OCI-LY7 (cell line): ENCODE data around the gene SESN3. TPM values are rescaled to one million over a fixed set of nuclear protein-coding genes. Genes with fewer than 3 reads are reported as not detected.

Source experiments
- BruUV-seq: library from RNA; stranded (reverse); fragments of 400-500 nt; replicated peaks from 2 replicates; lab custom pipeline; 2021; lab: Mats Ljungman, UMichigan
- CTCF ChIA-PET: fragments of 300-600 bp; sonication (Branson Sonifier 250); formaldehyde crosslinking; loops from one replicate; lab custom pipeline; 2022; ENCODE audit warnings: antibody characterized with exemption; ENCODE audit not compliant: unreplicated experiment; lab: Charles Lee
- POLR2A ChIA-PET: fragments of 300-600 bp; sonication (Branson Sonifier 250); formaldehyde crosslinking; loops from one replicate; lab custom pipeline; 2022; ENCODE audit warnings: antibody characterized with exemption; lab: Charles Lee
- DNase-seq: peaks from one replicate; pipeline ENCODE4 v3.0.0-alpha.2; 2015; ENCODE audit warnings: low spot score
- H2AFZ ChIP-seq: fragments of 200-600 bp; sonication (generic), shearing (Covaris generic); 2 replicates; pipeline ENCODE4 v1.6.1; 2014; ENCODE audit warnings: mild to moderate bottlenecking, antibody characterized with exemption, low read length, moderate library complexity
- H3K27ac ChIP-seq: fragments of 200-600 bp; sonication (generic); 2 replicates; pipeline ENCODE4 v1.5.1; 2014; ENCODE audit warnings: mixed run types, low read depth, mild to moderate bottlenecking, moderate library complexity, low read length, inconsistent platforms; ENCODE audit not compliant: poor library complexity, severe bottlenecking
- H3K36me3 ChIP-seq: fragments of 200-600 bp; sonication (generic); 2 replicates; pipeline ENCODE4 v1.6.1; 2014; ENCODE audit warnings: mild to moderate bottlenecking, antibody characterized with exemption, low read length, moderate library complexity, mixed read lengths; ENCODE audit not compliant: insufficient read depth
- H3K4me1 ChIP-seq: fragments of 200-600 bp; sonication (generic); 2 replicates; pipeline ENCODE4 v1.5.1; 2014; ENCODE audit warnings: mild to moderate bottlenecking, low read length; ENCODE audit not compliant: insufficient read depth, poor library complexity, severe bottlenecking
- H3K4me2 ChIP-seq: fragments of 200-600 bp; sonication (generic); 2 replicates; pipeline ENCODE4 v1.6.1; 2014; ENCODE audit warnings: mild to moderate bottlenecking, low read length
- H3K4me3 ChIP-seq: fragments of 200-600 bp; sonication (generic); 2 replicates; pipeline ENCODE4 v1.5.1; 2014; ENCODE audit warnings: mild to moderate bottlenecking, low read depth, low read length; ENCODE audit not compliant: poor library complexity, severe bottlenecking
- H3K79me2 ChIP-seq: fragments of 200-600 bp; sonication (generic); 2 replicates; pipeline ENCODE4 v1.6.1; 2016; ENCODE audit warnings: low read depth, mild to moderate bottlenecking, low read length, moderate library complexity, mixed read lengths; ENCODE audit not compliant: insufficient read depth
- H3K9me2 ChIP-seq: fragments of 200-600 bp; sonication (generic); 2 replicates; pipeline ENCODE4 v1.6.1; 2016; ENCODE audit warnings: mild to moderate bottlenecking, low read length, mixed read lengths; ENCODE audit not compliant: insufficient read depth
- H3K9me3 ChIP-seq: fragments of 200-600 bp; sonication (generic); 2 replicates; pipeline ENCODE4 v1.6.1; 2014; ENCODE audit warnings: mild to moderate bottlenecking, mixed run types, low read length, mixed read lengths
- H4K20me1 ChIP-seq: fragments of 200-600 bp; sonication (generic); 2 replicates; pipeline ENCODE4 v1.6.1; 2014; ENCODE audit warnings: mild to moderate bottlenecking, antibody characterized with exemption, low read length, moderate library complexity, mixed read lengths; ENCODE audit not compliant: insufficient read depth
- EZH2phosphoT487 ChIP-seq: fragments of 200-600 bp; sonication (generic); IDR thresholded peaks from 2 replicates; pipeline ENCODE4 v1.6.1; 2018; ENCODE audit warnings: low read depth, borderline replicate concordance, mild to moderate bottlenecking, mixed run types, antibody characterized with exemption, low read length, moderate library complexity, mixed read lengths
- intact Hi-C: fragments of 100-400 bp; cut with micrococcal nuclease; formaldehyde crosslinking; loops from one replicate; pipeline ENCODE4 v1.10.0; 2022; ENCODE audit not compliant: unreplicated experiment
- total RNA-seq, 2 experiments: library from RNA; depleted of rRNA in 1 of 2; stranded (reverse); fragments of >200 nt in 1 of 2; shearing (Covaris generic) in 1 of 2; gene quantifications; 2 replicates each; pipeline ENCODE4 v1.2.3, GENCODE V29; 2014 to 2022
- TF ChIP-seq, protein P1 (sequence below): fragments of 200-600 bp; sonication (generic); conservative IDR thresholded peaks from 2 replicates; pipeline ENCODE4 v1.5.1; 2014; ENCODE audit warnings: mild to moderate bottlenecking, antibody characterized with exemption, low read length, moderate library complexity, mixed read lengths

The SESN3 gene
- total RNA-seq, 2 experiments from 2014 or later = 4.4 to 9.6 TPM

DNA sequence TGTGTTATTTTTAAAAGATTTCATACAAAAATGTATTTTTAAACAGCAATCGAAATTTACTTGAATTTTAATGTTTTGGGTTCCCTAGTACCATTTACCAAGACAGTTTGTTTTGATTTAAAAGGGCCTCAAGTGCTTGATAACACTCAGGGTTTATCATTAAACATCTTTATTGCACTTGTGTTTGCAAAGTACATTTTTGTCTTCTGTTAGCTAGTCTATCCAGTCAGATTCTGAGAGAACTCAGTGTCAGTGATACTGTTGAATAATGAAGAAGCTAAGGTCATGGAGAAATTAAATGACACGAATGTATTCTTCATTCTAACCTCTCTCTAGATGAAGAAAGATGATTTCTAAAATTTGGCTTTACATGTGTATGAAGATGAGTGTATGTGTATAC is 12.7 kb upstream of the SESN3 start:
- no peaks in the 10 kb centered on the region for H3K36me3 ChIP-seq
- intact Hi-C loops = no loop called here

DNA sequence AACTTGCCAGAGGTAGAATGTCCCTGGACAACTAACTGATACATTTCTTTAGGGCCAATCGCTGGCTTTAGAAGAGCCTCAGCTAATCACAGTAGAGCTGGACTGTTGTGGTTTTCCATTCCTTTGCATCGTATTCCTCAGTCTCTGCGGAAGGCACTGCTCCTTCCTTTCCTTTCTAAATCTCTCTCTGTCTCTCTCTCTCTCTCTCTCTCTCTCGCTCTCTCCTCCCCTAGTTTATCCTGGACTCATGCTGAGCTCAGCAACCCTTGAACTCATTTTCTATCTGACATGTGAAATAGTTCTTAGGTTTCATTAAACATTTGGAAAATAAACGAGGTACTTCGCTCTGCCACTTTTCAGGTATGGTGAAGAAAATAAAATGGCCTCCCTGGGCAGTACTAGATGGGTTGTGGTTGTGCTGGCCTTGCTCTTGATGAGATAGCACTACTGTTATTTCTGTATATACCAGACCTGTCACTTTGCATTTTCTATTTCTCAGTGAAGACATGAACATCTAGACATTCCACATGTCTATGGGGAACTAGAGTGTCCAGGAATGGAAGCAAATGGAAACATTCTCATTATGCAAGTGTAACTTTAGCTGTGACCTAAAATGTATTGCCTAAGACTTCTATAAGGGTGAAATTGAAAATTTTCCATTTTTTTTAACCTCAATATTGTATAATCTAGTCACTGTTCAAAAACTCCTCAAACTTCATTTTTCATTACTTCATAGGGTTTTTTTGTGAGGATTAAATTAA is 12.0 kb upstream of the SESN3 start:
- Histone ChIP-seq H3K4me1 (peaks cover 5% of the 10 kb centered on the region), H3K4me3 (no peak overlapping the region), H3K4me2 (no peak overlapping the region), H3K36me3 (no peaks in the 10 kb centered on the region), H2AFZ (no peak overlapping the region), H3K79me2 (no peaks in the 10 kb centered on the region), H3K27ac (no peak overlapping the region), H4K20me1 (no peaks in the 10 kb centered on the region), H3K9me2 (no peaks in the 10 kb centered on the region), H3K9me3 (no peaks in the 10 kb centered on the region)
- DNase-seq = no peak
- no TSS peak for BruUV-seq
- ChIA-PET POLR2A (interaction anchor here (0.7 to 4.0 kb wide), 6 partner anchors 10 to 24 kb away, joined by 3 to 51 read pairs (median 8); partner anchors contain the start of gene SESN3), CTCF (interaction anchor here (2.4 kb wide), 1 partner anchor 11 kb away, joined by 11 read pairs; the partner anchor contains the start of gene SESN3)
- TF ChIP-seq EZH2phosphoT487 = no peak
- TF ChIP-seq, protein P1, sequence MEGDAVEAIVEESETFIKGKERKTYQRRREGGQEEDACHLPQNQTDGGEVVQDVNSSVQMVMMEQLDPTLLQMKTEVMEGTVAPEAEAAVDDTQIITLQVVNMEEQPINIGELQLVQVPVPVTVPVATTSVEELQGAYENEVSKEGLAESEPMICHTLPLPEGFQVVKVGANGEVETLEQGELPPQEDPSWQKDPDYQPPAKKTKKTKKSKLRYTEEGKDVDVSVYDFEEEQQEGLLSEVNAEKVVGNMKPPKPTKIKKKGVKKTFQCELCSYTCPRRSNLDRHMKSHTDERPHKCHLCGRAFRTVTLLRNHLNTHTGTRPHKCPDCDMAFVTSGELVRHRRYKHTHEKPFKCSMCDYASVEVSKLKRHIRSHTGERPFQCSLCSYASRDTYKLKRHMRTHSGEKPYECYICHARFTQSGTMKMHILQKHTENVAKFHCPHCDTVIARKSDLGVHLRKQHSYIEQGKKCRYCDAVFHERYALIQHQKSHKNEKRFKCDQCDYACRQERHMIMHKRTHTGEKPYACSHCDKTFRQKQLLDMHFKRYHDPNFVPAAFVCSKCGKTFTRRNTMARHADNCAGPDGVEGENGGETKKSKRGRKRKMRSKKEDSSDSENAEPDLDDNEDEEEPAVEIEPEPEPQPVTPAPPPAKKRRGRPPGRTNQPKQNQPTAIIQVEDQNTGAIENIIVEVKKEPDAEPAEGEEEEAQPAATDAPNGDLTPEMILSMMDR = no peak
- intact Hi-C loops = no loop called here

More for the DNA sequence above, 12.7 kb upstream of the SESN3 start:
- no peak overlapping the region for H2AFZ ChIP-seq
- H3K9me2 ChIP-seq = no peaks in the 10 kb centered on the region
- peaks cover 12% of the 10 kb centered on the region for H3K4me1 ChIP-seq
- H3K9me3 ChIP-seq = no peaks in the 10 kb centered on the region
- POLR2A ChIA-PET = interaction anchor here (0.7 to 4.0 kb wide), 8 partner anchors 11 to 96 kb away, joined by 3 to 51 read pairs (median 6); partner anchors contain the start of gene SESN3
- TF ChIP-seq, protein P1 = no peak
- no peak for TF ChIP-seq EZH2phosphoT487
- no peak for DNase-seq
- no peak overlapping the region for H3K4me3 ChIP-seq
- CTCF ChIA-PET = interaction anchor here (2.4 kb wide), 1 partner anchor 12 kb away, joined by 11 read pairs; the partner anchor contains the start of gene SESN3
- no peaks in the 10 kb centered on the region for H4K20me1 ChIP-seq
- H3K79me2 ChIP-seq = no peaks in the 10 kb centered on the region
- no TSS peak for BruUV-seq
- H3K4me2 ChIP-seq = no peak overlapping the region
- no peak overlapping the region for H3K27ac ChIP-seq
